Endothelial cell of hepatic sinusoid (primary cell): Measurements from ENCODE around the gene TNFRSF8.

ENCODE experiments used
- in situ Hi-C: cut with HindIII; loops from 2 replicates; pipeline ENCODE4 v1.10.0; 2017; ENCODE audit warnings: low sequenced_read_pairs

The TNFRSF8 gene

GRCh38 chr1:12148958-12149790 lies 86.1 kb downstream of the TNFRSF8 start:
- in situ Hi-C loops, result no loop called here

DNA sequence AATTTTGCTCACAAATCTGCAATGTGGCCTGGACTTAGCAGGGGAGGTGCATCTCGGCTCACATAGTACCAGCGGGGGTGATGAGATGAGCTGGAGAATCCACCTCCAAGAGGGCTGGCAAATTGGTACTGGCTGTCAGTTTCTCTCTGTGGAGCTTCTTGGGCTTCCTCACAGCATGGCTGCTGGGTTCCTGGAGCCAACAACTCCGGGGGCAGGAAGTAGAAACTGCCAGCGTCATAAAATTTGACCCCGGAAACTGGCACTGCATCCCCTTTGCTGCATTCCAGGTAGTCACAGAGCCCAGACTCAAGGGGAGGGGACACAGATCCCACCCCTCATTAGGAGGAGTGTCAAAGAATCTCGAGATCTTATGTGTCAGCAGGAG lies 86.7 kb downstream of the TNFRSF8 start:
- in situ Hi-C loops, result no loop called here

- in situ Hi-C loops, result no loop called here
Measured at GRCh38 chr1:12150456-12151200, 87.5 kb downstream of the TNFRSF8 start.

DNA sequence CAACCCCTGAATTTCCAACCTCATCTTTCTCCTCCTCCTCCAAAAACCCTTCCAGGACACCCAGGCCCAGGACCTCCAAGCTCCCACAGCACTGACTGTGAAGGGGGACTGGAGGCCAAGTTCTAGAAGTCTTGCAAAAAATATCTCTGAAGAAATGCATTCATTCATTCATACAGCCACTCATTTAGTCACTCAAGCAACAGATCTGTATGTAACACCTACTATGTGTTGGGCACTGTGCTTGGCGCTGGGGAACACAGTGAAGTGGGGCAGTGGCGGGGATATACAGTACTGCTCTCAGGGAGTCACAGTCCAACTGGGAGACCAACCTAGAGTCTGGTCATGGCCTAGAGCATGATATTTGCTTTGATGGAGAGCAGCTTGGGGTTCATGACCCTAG lies 88.4 kb downstream of the TNFRSF8 start:
- in situ Hi-C loops, result no loop called here

GRCh38 chr1:12152113-12152891 lies 89.2 kb downstream of the TNFRSF8 start:
- in situ Hi-C loops, result no loop called here

DNA sequence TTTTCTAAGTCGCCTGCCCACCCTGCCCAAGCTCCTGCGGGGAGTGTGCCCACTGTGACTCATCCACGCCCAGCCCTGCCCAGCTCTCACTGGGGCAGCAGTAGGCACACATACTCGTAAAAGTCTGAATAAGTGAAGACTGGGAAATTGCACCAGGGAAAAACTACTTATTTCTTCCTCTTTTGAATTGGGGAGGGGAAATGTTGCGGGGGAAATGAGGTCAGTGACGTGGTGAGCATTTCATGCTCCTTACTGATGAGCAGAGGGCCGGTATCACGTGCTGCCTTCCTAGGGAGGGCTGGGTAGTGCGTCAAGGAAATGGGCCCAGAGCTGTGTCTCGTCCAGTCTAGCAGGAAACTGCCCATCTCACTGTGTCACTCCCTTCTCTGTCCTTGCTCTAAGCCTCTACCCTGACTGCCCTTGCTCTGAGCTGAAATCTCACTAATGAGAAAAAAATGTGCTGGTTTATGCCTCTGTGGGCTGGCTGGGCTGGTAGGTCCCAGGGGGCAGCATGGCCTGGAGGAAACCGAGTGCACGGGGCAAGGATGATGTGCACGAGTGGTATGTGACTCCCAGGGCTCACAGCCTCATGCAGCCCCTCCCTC lies 90.2 kb downstream of the TNFRSF8 start:
- in situ Hi-C loops, result no loop called here

GRCh38 chr1:12155328-12155727 lies 92.2 kb downstream of the TNFRSF8 start:
- in situ Hi-C loops, result no loop called here

GRCh38 chr1:12157366-12158231 lies 94.5 kb downstream of the TNFRSF8 start:
- in situ Hi-C loops, result no loop called here

DNA sequence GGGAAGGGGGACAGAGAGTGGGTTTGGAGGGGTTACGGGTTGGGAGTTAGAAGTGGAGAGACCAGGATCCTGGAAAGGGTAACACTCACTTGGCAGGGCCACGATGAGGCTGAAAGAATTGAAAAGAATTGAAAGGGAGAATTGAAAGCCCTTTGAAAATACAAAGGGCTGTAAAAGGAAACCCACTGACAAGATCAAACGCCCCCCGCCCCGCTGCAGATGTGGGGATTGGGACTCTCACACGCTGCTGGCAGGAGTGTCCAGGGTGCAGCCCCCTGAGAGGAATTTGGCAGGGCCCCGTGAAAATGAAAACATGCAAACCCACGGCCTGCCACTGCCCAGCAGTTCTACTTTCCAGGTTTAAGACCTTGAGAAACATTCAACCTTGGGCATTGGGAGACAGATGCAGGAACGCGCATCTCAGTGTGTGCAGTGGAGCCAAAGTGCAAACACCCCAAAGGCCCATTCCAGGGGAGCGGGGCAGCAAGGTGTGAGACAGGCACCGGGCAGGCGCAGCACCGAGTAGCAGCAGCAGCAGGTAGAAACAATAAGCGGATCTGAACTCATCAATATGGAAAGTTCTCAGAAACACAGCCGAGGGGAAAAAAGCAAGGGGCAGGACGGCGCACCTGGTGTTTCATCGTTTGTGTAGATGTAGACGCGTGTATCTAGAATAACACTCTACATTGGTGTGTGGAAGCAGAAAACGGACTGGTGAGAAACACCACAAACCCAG lies 95.4 kb downstream of the TNFRSF8 start:
- in situ Hi-C loops, result no loop called here

DNA sequence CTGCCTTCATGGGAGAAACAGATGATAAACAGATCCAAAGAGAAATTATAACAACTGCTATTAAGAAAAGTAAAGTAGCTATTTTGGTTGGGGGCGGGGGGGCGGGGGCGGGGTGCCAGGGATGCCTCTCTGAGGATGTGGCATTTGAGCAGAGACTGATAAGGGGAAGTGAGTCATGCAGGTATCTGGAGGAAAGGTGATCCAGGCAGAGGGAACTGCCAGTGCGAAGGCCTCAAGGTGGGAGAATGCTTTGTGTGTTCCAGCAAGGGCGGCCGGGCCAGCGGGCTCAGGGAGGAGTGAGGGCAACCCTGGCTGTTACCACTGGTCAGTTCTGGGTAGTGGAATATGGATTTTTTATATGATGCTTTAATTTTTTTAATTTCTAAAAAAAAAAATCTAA lies 96.7 kb downstream of the TNFRSF8 start:
- in situ Hi-C loops, result no loop called here

GRCh38 chr1:12161324-12161661 lies 98.2 kb downstream of the TNFRSF8 start:
- in situ Hi-C loops, result no loop called here

GRCh38 chr1:12161662-12162458 lies 98.8 kb downstream of the TNFRSF8 start:
- in situ Hi-C loops, result no loop called here

GRCh38 chr1:12162459-12163137 lies 99.5 kb downstream of the TNFRSF8 start:
- in situ Hi-C loops, result no loop called here

- in situ Hi-C loops, result no loop called here
Measured at GRCh38 chr1:12163210-12163609, 100.1 kb downstream of the TNFRSF8 start.

GRCh38 chr1:12164210-12164609 lies 101.1 kb downstream of the TNFRSF8 start:
- in situ Hi-C loops, result no loop called here

- in situ Hi-C loops, result no loop called here
Measured at GRCh38 chr1:12165342-12165741, 102.2 kb downstream of the TNFRSF8 start.

- in situ Hi-C loops, result no loop called here
Measured at GRCh38 chr1:12166834-12167492, 103.9 kb downstream of the TNFRSF8 start, which contains the start of gene TNFRSF1B. Gene TNFRSF1B (plus strand): TSS chr1:12166991. CDS start chr1:12167092, 101 bp downstream.
